ENCODE measurements around the gene PCSK5. TPM values are rescaled to one million over a fixed set of nuclear protein-coding genes. Genes with fewer than 3 reads are reported as not detected.
A peak's percentile ranks its signal among the peaks of the same experiment; 100 is the strongest.

PCSK5 gene
- total RNA-seq, 4 donors from 2014 or later: 9.6 to 41.8 (median 15.1) TPM

- intact Hi-C loops (cut with DNase I): no loop called here
- no peak for TF ChIP-seq POLR2A (IDR thresholded peaks at IDR 0.05)
- no peak for TF ChIP-seq CTCF (IDR thresholded peaks at IDR 0.05)
- no peak overlapping the region for H3K4me3 ChIP-seq (replicated peaks in 1 of 3)
- 75 to 87% methylated on average over 2 of the region's 2 CpGs for whole genome bisulfite sequencing, 2 donors
- H3K27me3 ChIP-seq: no peaks in the 10 kb centered on the region
- no peaks in the 10 kb centered on the region for H3K36me3 ChIP-seq
- H3K4me1 ChIP-seq: no peaks in the 10 kb centered on the region
- DNase-seq: no peak
- H3K27ac ChIP-seq: no peak overlapping the region
- H3K9me3 ChIP-seq: no peaks in the 10 kb centered on the region
Measured at GRCh38 chr9:76198336-76198735, 307.9 kb downstream of the PCSK5 start.

- H3K4me1 ChIP-seq: no peaks in the 10 kb centered on the region
- TF ChIP-seq POLR2A (IDR thresholded peaks at IDR 0.05): no peak
- TF ChIP-seq CTCF (IDR thresholded peaks at IDR 0.05): no peak
- WGBS, 2 donors: 66 to 73% methylated on average over 5 of the region's 5 CpGs
- intact Hi-C loops (cut with DNase I): no loop called here
- no peak overlapping the region for H3K27ac ChIP-seq
- DNase-seq: no peak
- no peaks in the 10 kb centered on the region for H3K9me3 ChIP-seq
- H3K36me3 ChIP-seq: no peaks in the 10 kb centered on the region
- no peaks in the 10 kb centered on the region for H3K27me3 ChIP-seq
- H3K4me3 ChIP-seq (replicated peaks in 1 of 3): no peak overlapping the region
Measured at GRCh38 chr9:76200315-76200714, 309.8 kb downstream of the PCSK5 start.

GRCh38 chr9:76200745-76201144, 310.3 kb downstream of the PCSK5 start:
- intact Hi-C loops (cut with DNase I): no loop called here
- no peaks in the 10 kb centered on the region for H3K9me3 ChIP-seq
- peak in 1 of 2 donors; percentile 2 for DNase-seq
- no peak overlapping the region for H3K27ac ChIP-seq
- H3K4me1 ChIP-seq: no peaks in the 10 kb centered on the region
- TF ChIP-seq CTCF (IDR thresholded peaks at IDR 0.05) (no peak), POLR2A (IDR thresholded peaks at IDR 0.05) (no peak)
- H3K27me3 ChIP-seq: no peaks in the 10 kb centered on the region
- H3K36me3 ChIP-seq: no peaks in the 10 kb centered on the region
- H3K4me3 ChIP-seq (replicated peaks in 1 of 3): no peak overlapping the region
- WGBS, 2 donors: 60 to 66% methylated on average over 4 of the region's 4 CpGs

- peak; percentile 35 for DNase-seq
- intact Hi-C loops (cut with DNase I): no loop called here
Measured at GRCh38 chr9:76203373-76203772, 312.9 kb downstream of the PCSK5 start.

GRCh38 chr9:76206821-76207220, 316.3 kb downstream of the PCSK5 start:
- 33 to 35% methylated on average over 1 of the region's 1 CpG for WGBS, 2 donors
- H3K36me3 ChIP-seq: no peaks in the 10 kb centered on the region
- no peaks in the 10 kb centered on the region for H3K9me3 ChIP-seq
- no peak overlapping the region for H3K27ac ChIP-seq
- intact Hi-C loops (cut with DNase I): no loop called here
- no peak for TF ChIP-seq CTCF (IDR thresholded peaks at IDR 0.05)
- no peak for TF ChIP-seq POLR2A (IDR thresholded peaks at IDR 0.05)
- no peak overlapping the region for H3K4me3 ChIP-seq (replicated peaks in 1 of 3)
- no peak for DNase-seq
- no peaks in the 10 kb centered on the region for H3K4me1 ChIP-seq
- no peaks in the 10 kb centered on the region for H3K27me3 ChIP-seq

More at GRCh38 chr9:76203373-76203772, 312.9 kb downstream of the PCSK5 start:
- H3K4me1 ChIP-seq: no peaks in the 10 kb centered on the region
- no peaks in the 10 kb centered on the region for H3K36me3 ChIP-seq
- H3K27ac ChIP-seq: no peak overlapping the region
- no peaks in the 10 kb centered on the region for H3K9me3 ChIP-seq
- WGBS, 2 donors: 43 to 46% methylated on average over 3 of the region's 3 CpGs
- H3K4me3 ChIP-seq (replicated peaks in 1 of 3): no peak overlapping the region
- no peak for TF ChIP-seq POLR2A (IDR thresholded peaks at IDR 0.05)
- no peak for TF ChIP-seq CTCF (IDR thresholded peaks at IDR 0.05)
- no peaks in the 10 kb centered on the region for H3K27me3 ChIP-seq
